HEK293 (cell line): ENCODE data around the gene GRAMD1B.
A peak's percentile ranks its signal among the peaks of the same experiment; 100 is the strongest.

Experiments used
- BCL11A ChIP-seq: fragments of 450-650 bp; formaldehyde crosslinking; IDR thresholded peaks from 2 replicates; pipeline ENCODE4 v1.5.1; 2016; ENCODE audit warnings: low read depth, missing biosample characterization, missing genetic modification characterization
- GLI4 ChIP-seq: fragments of 450-650 bp; formaldehyde crosslinking; IDR thresholded peaks from 2 replicates; pipeline ENCODE4 v1.5.1; 2016; ENCODE audit warnings: missing biosample characterization, missing genetic modification characterization
- HIC1 ChIP-seq: fragments of 450-650 bp; formaldehyde crosslinking; IDR thresholded peaks from 2 replicates; pipeline ENCODE4 v1.5.1; 2016; ENCODE audit warnings: missing biosample characterization, missing genetic modification characterization
- MZF1 ChIP-seq: fragments of 450-650 bp; formaldehyde crosslinking; IDR thresholded peaks from 2 replicates; pipeline ENCODE4 v1.5.1; 2017; ENCODE audit warnings: missing biosample characterization, missing genetic modification characterization, borderline replicate concordance
- PRDM4 ChIP-seq: fragments of 450-650 bp; formaldehyde crosslinking; IDR thresholded peaks from 2 replicates; pipeline ENCODE4 v1.5.1; 2017; ENCODE audit warnings: missing biosample characterization, missing genetic modification characterization
- SCRT2 ChIP-seq: fragments of 450-650 bp; formaldehyde crosslinking; IDR thresholded peaks from 2 replicates; pipeline ENCODE4 v1.5.1; 2016; ENCODE audit warnings: missing biosample characterization, missing genetic modification characterization
- TSHZ1 ChIP-seq: fragments of 450-650 bp; formaldehyde crosslinking; IDR thresholded peaks from 2 replicates; pipeline ENCODE4 v1.5.1; 2016; ENCODE audit warnings: missing biosample characterization, missing genetic modification characterization, borderline replicate concordance
- ZBTB8A ChIP-seq: fragments of 450-650 bp; formaldehyde crosslinking; IDR thresholded peaks from 2 replicates; pipeline ENCODE4 v1.5.1; 2016; ENCODE audit warnings: missing biosample characterization, missing genetic modification characterization
- ZFP3 ChIP-seq: fragments of 450-650 bp; formaldehyde crosslinking; IDR thresholded peaks from 2 replicates; pipeline ENCODE4 v1.5.1; 2016; ENCODE audit warnings: low read depth, missing biosample characterization, missing genetic modification characterization
- ZFP37 ChIP-seq: fragments of 450-650 bp; formaldehyde crosslinking; IDR thresholded peaks from 2 replicates; pipeline ENCODE4 v1.5.1; 2016; ENCODE audit warnings: missing biosample characterization, missing genetic modification characterization
- ZIC2 ChIP-seq: fragments of 450-650 bp; formaldehyde crosslinking; IDR thresholded peaks from 2 replicates; pipeline ENCODE4 v1.5.1; 2016; ENCODE audit warnings: missing biosample characterization, missing genetic modification characterization
- ZNF140 ChIP-seq: fragments of 450-650 bp; formaldehyde crosslinking; IDR thresholded peaks from 2 replicates; pipeline ENCODE4 v1.5.1; 2016; ENCODE audit warnings: missing biosample characterization, missing genetic modification characterization
- ZNF146 ChIP-seq: fragments of 450-650 bp; formaldehyde crosslinking; IDR thresholded peaks from 2 replicates; pipeline ENCODE4 v1.5.1; 2016; ENCODE audit warnings: missing biosample characterization, missing genetic modification characterization
- ZNF214 ChIP-seq: fragments of 450-650 bp; formaldehyde crosslinking; IDR thresholded peaks from 2 replicates; pipeline ENCODE4 v1.5.1; 2017; ENCODE audit warnings: missing biosample characterization, mild to moderate bottlenecking, missing genetic modification characterization, borderline replicate concordance
- ZNF239 ChIP-seq: fragments of 450-650 bp; formaldehyde crosslinking; IDR thresholded peaks from 2 replicates; pipeline ENCODE4 v1.5.1; 2016; ENCODE audit warnings: missing biosample characterization, missing genetic modification characterization
- ZNF335 ChIP-seq: fragments of 450-650 bp; formaldehyde crosslinking; conservative IDR thresholded peaks from 2 replicates; pipeline ENCODE4 v1.5.1; 2016; ENCODE audit warnings: missing biosample characterization, missing genetic modification characterization
- ZNF416 ChIP-seq: fragments of 450-650 bp; formaldehyde crosslinking; IDR thresholded peaks from 2 replicates; pipeline ENCODE4 v1.5.1; 2016; ENCODE audit warnings: missing biosample characterization, missing genetic modification characterization
- ZNF48 ChIP-seq: fragments of 450-650 bp; formaldehyde crosslinking; IDR thresholded peaks from 2 replicates; pipeline ENCODE4 v1.5.1; 2016; ENCODE audit warnings: missing biosample characterization, missing genetic modification characterization
- ZNF544 ChIP-seq: fragments of 450-650 bp; formaldehyde crosslinking; IDR thresholded peaks from 2 replicates; pipeline ENCODE4 v1.5.0; 2017; ENCODE audit warnings: missing biosample characterization, missing genetic modification characterization
- ZNF580 ChIP-seq: fragments of 450-650 bp; formaldehyde crosslinking; IDR thresholded peaks from 2 replicates; pipeline ENCODE4 v1.5.1; 2016; ENCODE audit warnings: missing biosample characterization, missing genetic modification characterization
- ZNF596 ChIP-seq: fragments of 450-650 bp; IDR thresholded peaks from 2 replicates; pipeline ENCODE4 v1.5.0; 2018; ENCODE audit warnings: missing biosample characterization, mild to moderate bottlenecking, missing genetic modification characterization, moderate library complexity
- ZNF626 ChIP-seq: fragments of 450-650 bp; sonication (Bioruptor Pico); formaldehyde crosslinking; IDR thresholded peaks from 2 replicates; pipeline ENCODE4 v1.5.1; 2018; ENCODE audit warnings: missing biosample characterization, missing genetic modification characterization, inconsistent platforms
- ZNF664 ChIP-seq: fragments of 450-650 bp; formaldehyde crosslinking; IDR thresholded peaks from 2 replicates; pipeline ENCODE4 v1.5.1; 2016; ENCODE audit warnings: missing biosample characterization, missing genetic modification characterization
- ZNF677 ChIP-seq: fragments of 450-650 bp; IDR thresholded peaks from 2 replicates; pipeline ENCODE4 v1.5.0; 2018; ENCODE audit warnings: missing biosample characterization, mild to moderate bottlenecking, missing genetic modification characterization, moderate library complexity
- ZNF692 ChIP-seq: fragments of 450-650 bp; formaldehyde crosslinking; IDR thresholded peaks from 2 replicates; pipeline ENCODE4 v1.5.1; 2016; ENCODE audit warnings: missing biosample characterization, missing genetic modification characterization
- ZNF704 ChIP-seq: fragments of 450-650 bp; formaldehyde crosslinking; IDR thresholded peaks from 2 replicates; pipeline ENCODE4 v1.5.1; 2016; ENCODE audit warnings: missing biosample characterization, missing genetic modification characterization
- ZNF768 ChIP-seq: fragments of 450-650 bp; formaldehyde crosslinking; IDR thresholded peaks from 2 replicates; pipeline ENCODE4 v1.5.1; 2018; ENCODE audit warnings: missing biosample characterization, mild to moderate bottlenecking, missing genetic modification characterization
- ZNF792 ChIP-seq: fragments of 450-650 bp; formaldehyde crosslinking; IDR thresholded peaks from 2 replicates; pipeline ENCODE4 v1.5.1; 2016; ENCODE audit warnings: missing biosample characterization, missing genetic modification characterization
- ZNF843 ChIP-seq: fragments of 450-650 bp; formaldehyde crosslinking; IDR thresholded peaks from 2 replicates; pipeline ENCODE4 v1.5.1; 2016; ENCODE audit warnings: missing biosample characterization, missing genetic modification characterization
- ZSCAN16 ChIP-seq: fragments of 450-650 bp; formaldehyde crosslinking; IDR thresholded peaks from 2 replicates; pipeline ENCODE4 v1.5.1; 2016; ENCODE audit warnings: missing biosample characterization, missing genetic modification characterization

The GRAMD1B gene

GRCh38 chr11:123430721-123431497 lies 840 bp downstream of the GRAMD1B start (continued):
- TF ChIP-seq ZIC2 (tag by site-specific recombination) (peak; percentile 26; the same call in 1 of the 2 replicates), ZNF580 (tag by site-specific recombination) (no peak), ZNF596 (tag by site-specific recombination) (no peak), ZNF48 (tag by site-specific recombination) (no peak), TSHZ1 (tag by site-specific recombination) (no peak), ZNF792 (no peak), ZNF843 (tag by site-specific recombination) (no peak), ZFP3 (tag by site-specific recombination) (no peak), ZNF335 (tag by site-specific recombination) (peak; percentile 89), ZNF677 (no peak), MZF1 (tag by site-specific recombination) (no peak; the same call in 1 of the 2 replicates), ZNF768 (tag by site-specific recombination) (no peak), ZNF214 (tag by site-specific recombination) (no peak), HIC1 (tag by site-specific recombination) (no peak), ZBTB8A (tag by site-specific recombination) (peak; percentile 60), ZSCAN16 (no peak), ZNF692 (tag by site-specific recombination) (no peak), GLI4 (tag by site-specific recombination) (no peak), ZNF146 (tag by site-specific recombination) (no peak), ZNF239 (tag by site-specific recombination) (no peak), ZNF544 (tag by site-specific recombination) (no peak), ZFP37 (no peak), ZNF416 (tag by site-specific recombination) (no peak), SCRT2 (no peak), ZNF626 (tag by site-specific recombination) (no peak), PRDM4 (tag by site-specific recombination) (no peak), BCL11A (tag by site-specific recombination) (no peak), ZNF664 (tag by site-specific recombination) (no peak), ZNF140 (tag by site-specific recombination) (no peak), ZNF704 (tag by site-specific recombination) (no peak)
